BLaER1 treated with 17β-estradiol and CSF1 and Interleukin-3, amounts not matched to agents 10 nM and 100 nM (cell line): ENCODE results near the gene RBM4.

Source experiments
- H3K27ac ChIP-seq, 11 experiments: shearing (Covaris generic); formaldehyde crosslinking; 2 replicates each; pipeline ENCODE4 v1.8.1; 2022
- H3K27me3 ChIP-seq, 11 experiments: shearing (Covaris generic); formaldehyde crosslinking; 2 replicates each; pipeline ENCODE4 v1.8.1; 2022
- H3K36me3 ChIP-seq, 11 experiments: shearing (Covaris generic); formaldehyde crosslinking; 2 replicates each; pipeline ENCODE4 v1.8.1; 2022
- H3K4me1 ChIP-seq, 10 experiments: shearing (Covaris generic); formaldehyde crosslinking; 2 replicates each; pipeline ENCODE4 v1.8.1; 2022
- H3K4me2 ChIP-seq, 11 experiments: shearing (Covaris generic); formaldehyde crosslinking; 2 replicates each; pipeline ENCODE4 v1.8.1; 2022
- H3K4me3 ChIP-seq, 10 experiments: shearing (Covaris generic); formaldehyde crosslinking; 2 replicates each; pipeline ENCODE4 v1.8.1; 2022
- H3K9ac ChIP-seq, 11 experiments: shearing (Covaris generic); formaldehyde crosslinking; 2 replicates each; pipeline ENCODE4 v1.8.1; 2022
- H3K9me3 ChIP-seq, 11 experiments: shearing (Covaris generic); formaldehyde crosslinking; replicated peaks in 1 of 11; 2 replicates each; pipeline ENCODE4 v1.8.1; 2022
- H4K20me1 ChIP-seq, 11 experiments: shearing (Covaris generic); formaldehyde crosslinking; 2 replicates each; pipeline ENCODE4 v1.8.1; 2022
- Cebpa-rat ChIP-seq, 11 experiments: shearing (Covaris generic); IDR thresholded peaks; 2 replicates each; pipeline ENCODE4 v1.8.1; 2022

The RBM4 gene

DNA sequence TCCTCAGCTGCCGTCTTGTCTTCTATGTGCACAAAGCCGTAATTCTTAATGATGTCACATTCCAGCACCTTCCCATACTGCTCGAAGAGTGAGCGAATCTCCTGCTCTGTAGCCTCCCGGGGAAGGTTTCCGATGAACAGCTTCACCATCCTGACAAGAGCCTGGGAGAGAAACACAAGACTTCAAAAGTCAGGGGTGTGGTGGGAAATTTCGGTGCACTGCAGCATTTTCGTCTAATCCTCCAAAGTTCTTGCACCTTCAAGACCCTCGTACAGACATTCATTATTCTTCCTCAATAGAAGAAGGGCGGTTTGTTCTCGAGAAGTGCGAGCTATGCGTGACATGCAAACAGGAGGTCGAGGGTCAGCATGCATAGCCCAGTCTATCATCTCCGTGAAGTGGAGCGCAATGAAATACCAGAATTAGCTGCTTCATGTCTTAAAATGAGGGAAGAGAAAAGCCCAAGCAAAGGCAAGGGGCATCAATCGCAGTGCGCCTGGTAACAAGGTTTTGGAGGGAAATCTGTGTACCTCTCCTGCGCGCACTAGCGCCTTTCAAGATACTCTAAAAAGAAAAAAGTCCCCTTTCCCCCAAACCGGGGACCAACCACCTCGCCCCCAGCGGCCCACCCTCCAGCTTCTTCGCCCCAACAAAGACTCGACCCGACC lies 38.6 kb downstream of the RBM4 start:
- H3K9me3 ChIP-seq, result peaks cover 0 to 10% (median 0%) of the 10 kb centered on the region in 11 experiments; a peak in 1 of 22 replicates
- H3K36me3 ChIP-seq, result peaks cover 0 to 37% (median 17%) of the 10 kb centered on the region in 11 experiments; a peak in 10 of 22 replicates
- peak overlapping the region; percentile 62 to 78 (median 72) for H3K4me3 ChIP-seq
- H3K27me3 ChIP-seq, result no peaks in the 10 kb centered on the region
- peak overlapping the region; percentile 68 to 91 (median 87); a peak in 21 of 22 replicates for H3K27ac ChIP-seq
- peaks cover 0 to 52% (median 37%) of the 10 kb centered on the region in 11 experiments; a peak in 15 of 22 replicates for H4K20me1 ChIP-seq
- peak overlapping the region; percentile 83 to 89 (median 87) for H3K9ac ChIP-seq
- peak overlapping the region; percentile 94 to 99 (median 97) for H3K4me2 ChIP-seq
- H3K4me1 ChIP-seq, result peaks cover 33 to 66% (median 46%) of the 10 kb centered on the region in 10 experiments
- TF ChIP-seq Cebpa-rat (IDR thresholded peaks at IDR 0.05), result no peak

DNA sequence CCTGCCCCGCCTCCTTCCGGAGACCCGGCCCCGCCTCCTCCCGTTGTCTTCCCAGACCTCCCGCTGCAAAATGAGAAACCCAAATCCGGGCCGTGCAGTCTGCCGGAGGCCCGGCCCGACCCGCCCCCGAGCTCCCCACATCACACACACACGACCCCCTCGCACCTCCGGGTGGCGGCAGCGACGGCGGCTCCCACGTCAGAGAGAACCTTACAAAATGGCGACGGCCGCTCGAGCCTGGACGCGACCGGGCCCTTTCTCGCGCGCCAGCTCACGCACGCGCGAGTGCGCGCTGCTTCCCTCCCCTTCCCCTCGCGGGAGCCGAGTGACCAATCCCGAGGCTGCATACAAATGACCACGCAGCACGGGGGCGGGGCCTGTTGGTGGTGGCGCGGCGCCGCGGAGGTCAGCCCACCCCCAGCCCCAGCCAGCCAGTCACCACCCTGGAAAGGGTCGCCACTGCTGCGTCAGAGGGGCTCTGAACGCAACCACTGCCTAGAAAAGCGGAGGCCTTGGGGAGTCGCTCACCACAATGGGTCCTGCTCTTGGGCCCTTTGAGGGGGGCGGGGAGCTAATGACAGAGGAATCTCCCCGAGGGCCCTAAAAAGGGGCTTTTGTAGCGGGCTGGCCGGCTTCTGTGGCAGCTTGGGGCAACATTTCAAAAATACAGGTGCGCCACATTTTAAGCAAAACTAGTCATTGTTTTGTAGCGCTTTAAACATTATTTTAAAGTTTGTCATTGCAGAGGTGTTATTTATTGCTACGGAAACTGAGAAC lies 39.3 kb downstream of the RBM4 start, which contains the start of gene RBM4B:
Gene RBM4B (minus strand): TSS at position 289 of the 777 bp plus-strand sequence. CDS start 808 bp downstream, outside the sequence.
- Histone ChIP-seq H3K36me3 (peaks cover 0 to 35% (median 13%) of the 10 kb centered on the region in 11 experiments; a peak in 10 of 22 replicates), H3K4me1 (peaks cover 33 to 61% (median 46%) of the 10 kb centered on the region in 10 experiments), H3K27me3 (no peaks in the 10 kb centered on the region), H3K27ac (peak within 1 kb of the TSS; percentile 68 to 91 (median 87)), H3K9ac (peak within 1 kb of the TSS; percentile 83 to 89 (median 87)), H3K4me3 (peak within 1 kb of the TSS; percentile 62 to 78 (median 72)), H3K9me3 (peaks cover 0 to 10% (median 0%) of the 10 kb centered on the region in 11 experiments; a peak in 1 of 22 replicates), H3K4me2 (peak within 1 kb of the TSS; percentile 94 to 99 (median 97)), H4K20me1 (peaks cover 0 to 45% (median 30%) of the 10 kb centered on the region in 11 experiments; a peak in 15 of 22 replicates)
- no peak for TF ChIP-seq Cebpa-rat (IDR thresholded peaks at IDR 0.05)

DNA sequence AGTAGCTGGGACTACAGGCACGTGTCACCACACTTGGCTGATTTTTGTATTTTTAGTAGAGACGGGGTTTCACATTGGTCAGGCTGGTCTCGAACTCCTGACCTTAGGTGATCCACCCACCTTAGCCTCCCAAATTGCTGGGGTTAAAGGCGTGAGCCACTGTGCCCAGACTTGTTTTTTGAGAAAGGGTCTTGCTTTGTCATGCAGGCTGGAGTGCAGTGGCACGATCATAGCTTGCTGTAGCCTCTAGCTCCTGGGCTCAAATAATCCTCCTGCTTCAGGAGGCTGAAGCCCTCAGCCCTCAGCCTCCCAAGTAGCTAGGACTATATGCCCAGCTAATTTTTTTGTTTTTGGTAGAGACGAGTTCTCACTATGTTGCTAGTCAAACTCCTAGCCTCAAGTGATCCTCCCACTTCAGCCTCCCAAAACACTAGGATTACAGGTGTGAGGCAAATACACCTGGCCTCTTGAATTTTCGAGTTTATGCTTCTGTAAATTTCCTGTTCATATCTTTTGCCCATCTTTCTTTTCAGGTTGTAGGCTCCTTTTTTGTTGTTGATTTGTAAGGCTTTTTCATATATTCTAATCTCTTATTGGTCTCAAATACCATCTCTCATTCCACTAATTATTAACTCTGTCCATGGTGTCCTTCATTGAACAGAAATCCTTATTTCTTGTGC lies 42.6 kb downstream of the RBM4 start:
- TF ChIP-seq Cebpa-rat (IDR thresholded peaks at IDR 0.05), result no peak
- Histone ChIP-seq H3K4me2 (peak overlapping the region in 2 of 11 experiments; percentile 15 to 18; a peak in 1 of 22 replicates), H3K27me3 (no peaks in the 10 kb centered on the region), H3K27ac (no peak overlapping the region), H3K36me3 (peaks cover 0 to 32% (median 24%) of the 10 kb centered on the region in 11 experiments; a peak in 15 of 22 replicates), H3K4me1 (peaks cover 11 to 30% (median 16%) of the 10 kb centered on the region in 10 experiments), H3K9ac (no peak overlapping the region), H4K20me1 (peaks cover 0 to 12% (median 0%) of the 10 kb centered on the region in 11 experiments; a peak in 8 of 22 replicates), H3K4me3 (no peak overlapping the region), H3K9me3 (peaks cover 0 to 10% (median 0%) of the 10 kb centered on the region in 11 experiments; a peak in 1 of 22 replicates)

DNA sequence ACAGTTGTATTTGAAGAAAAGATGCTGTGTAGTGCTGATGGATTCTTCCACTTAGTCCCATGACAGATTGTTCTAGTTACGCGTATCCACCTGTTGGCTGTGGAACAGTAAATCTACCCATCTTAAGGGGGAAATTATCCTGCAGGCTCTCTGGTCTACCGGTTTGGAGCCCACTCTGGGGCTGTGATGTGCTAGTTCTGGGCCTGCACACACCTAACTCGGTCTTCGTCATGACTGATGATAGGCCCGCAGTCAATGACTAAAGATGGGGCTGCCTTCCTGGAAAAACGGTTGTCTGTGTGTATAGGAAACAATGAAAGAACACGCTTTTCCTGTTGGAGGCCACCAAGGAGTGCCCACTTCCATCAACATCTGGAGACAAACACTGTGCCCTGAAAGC lies 45.4 kb downstream of the RBM4 start:
- H3K4me2 ChIP-seq, result no peak overlapping the region
- TF ChIP-seq Cebpa-rat (IDR thresholded peaks at IDR 0.05), result no peak
- peaks cover 0 to 10% (median 0%) of the 10 kb centered on the region in 11 experiments; a peak in 1 of 22 replicates for H3K9me3 ChIP-seq
- H4K20me1 ChIP-seq, result peaks cover 0 to 5% (median 0%) of the 10 kb centered on the region in 11 experiments; a peak in 2 of 22 replicates
- no peak overlapping the region for H3K9ac ChIP-seq
- H3K4me1 ChIP-seq, result peaks cover 0 to 11% (median 1%) of the 10 kb centered on the region in 10 experiments; a peak in 7 of 20 replicates
- no peaks in the 10 kb centered on the region for H3K27me3 ChIP-seq
- H3K36me3 ChIP-seq, result peaks cover 0 to 55% (median 49%) of the 10 kb centered on the region in 11 experiments; a peak in 16 of 22 replicates
- no peak overlapping the region for H3K4me3 ChIP-seq
- no peak overlapping the region for H3K27ac ChIP-seq

DNA sequence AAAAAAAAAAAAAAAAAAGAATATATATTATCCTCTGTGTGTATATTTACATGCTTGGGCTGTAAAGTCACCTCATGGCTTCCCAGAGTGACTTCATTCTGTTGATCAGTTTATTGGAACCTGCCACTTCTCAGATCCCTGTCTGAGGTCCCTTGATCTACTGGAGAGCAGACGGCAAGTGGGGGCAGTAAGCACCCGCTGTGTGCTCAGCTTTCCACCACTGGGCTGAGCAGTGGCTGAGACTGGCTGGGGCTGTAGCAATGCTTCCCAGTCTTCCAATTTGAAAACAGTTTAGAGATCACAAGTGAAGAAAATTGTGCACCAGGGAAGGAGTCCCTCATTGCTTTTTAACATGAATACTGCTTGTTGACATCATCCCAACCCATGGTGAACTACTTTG lies 46.1 kb downstream of the RBM4 start:
- Histone ChIP-seq H3K9me3 (peaks cover 0 to 10% (median 0%) of the 10 kb centered on the region in 11 experiments; a peak in 1 of 22 replicates), H3K4me2 (no peak overlapping the region), H3K9ac (no peak overlapping the region), H3K27me3 (no peaks in the 10 kb centered on the region), H4K20me1 (peaks cover 0 to 7% (median 0%) of the 10 kb centered on the region in 11 experiments; a peak in 2 of 22 replicates), H3K36me3 (peaks cover 0 to 62% (median 56%) of the 10 kb centered on the region in 11 experiments; a peak in 16 of 22 replicates), H3K4me1 (peaks cover 0 to 10% (median 0%) of the 10 kb centered on the region in 10 experiments; a peak in 4 of 20 replicates), H3K4me3 (no peak overlapping the region), H3K27ac (no peak overlapping the region)
- TF ChIP-seq Cebpa-rat (IDR thresholded peaks at IDR 0.05), result no peak

DNA sequence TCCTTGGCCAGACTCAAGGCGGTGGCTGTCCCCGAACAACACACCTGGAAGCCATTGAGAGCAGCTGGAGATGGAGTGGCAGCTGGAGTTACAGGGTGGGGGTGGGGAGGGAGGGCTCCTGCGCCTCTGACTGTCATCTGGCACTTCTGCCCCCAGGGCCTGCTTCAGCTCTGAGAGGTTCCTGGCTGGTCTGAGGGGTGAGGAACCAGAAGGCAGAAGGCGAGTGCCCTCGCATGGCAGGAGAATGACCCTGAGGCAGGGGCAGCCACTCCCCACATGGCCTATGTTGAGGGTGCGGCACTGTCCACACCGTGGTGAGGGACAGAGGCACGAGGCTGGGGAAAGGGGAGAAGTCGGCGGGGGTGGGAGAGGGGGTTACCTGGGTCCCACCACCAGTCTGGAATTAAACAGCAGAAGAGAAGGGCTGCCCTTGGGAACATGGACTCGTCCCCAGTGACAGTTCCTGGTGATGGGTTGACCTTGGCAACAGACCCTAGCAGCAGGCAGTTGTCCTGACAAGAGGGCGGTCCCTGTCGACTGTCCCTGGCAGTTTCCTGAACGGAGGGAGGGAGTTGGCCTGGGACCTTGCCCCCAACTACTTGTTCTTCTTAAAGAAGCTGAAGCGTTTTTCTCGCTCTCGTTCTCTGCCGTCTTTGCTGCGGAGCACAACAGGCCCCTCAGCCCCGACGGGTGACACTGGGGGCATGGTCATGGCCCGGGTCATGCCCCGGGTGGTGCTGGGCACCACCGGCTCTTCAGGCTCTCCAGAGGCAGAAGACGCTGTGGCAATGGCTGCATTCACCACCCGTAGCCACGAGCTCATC lies 47.0 kb downstream of the RBM4 start:
- Histone ChIP-seq H3K27me3 (no peaks in the 10 kb centered on the region), H3K9ac (0 out of 22 replicates have a peak overlapping the region, but pooled peaks of 1 of the 11 experiments have one; percentile 32), H3K4me1 (peaks cover 0 to 8% (median 0%) of the 10 kb centered on the region in 10 experiments; a peak in 4 of 20 replicates), H3K36me3 (peaks cover 0 to 71% (median 65%) of the 10 kb centered on the region in 11 experiments; a peak in 16 of 22 replicates), H3K27ac (no peak overlapping the region), H3K9me3 (peaks cover 0 to 10% (median 0%) of the 10 kb centered on the region in 11 experiments; a peak in 1 of 22 replicates), H3K4me2 (no peak overlapping the region), H3K4me3 (no peak overlapping the region), H4K20me1 (peaks cover 0 to 10% (median 0%) of the 10 kb centered on the region in 11 experiments; a peak in 2 of 22 replicates)
- no peak for TF ChIP-seq Cebpa-rat (IDR thresholded peaks at IDR 0.05)

GRCh38 chr11:66686100-66686785 lies 47.7 kb downstream of the RBM4 start:
- no peaks in the 10 kb centered on the region; a peak in 2 of 20 replicates for H3K4me1 ChIP-seq
- TF ChIP-seq Cebpa-rat (IDR thresholded peaks at IDR 0.05), result no peak
- H4K20me1 ChIP-seq, result peaks cover 0 to 10% (median 0%) of the 10 kb centered on the region in 11 experiments; a peak in 1 of 22 replicates
- H3K9me3 ChIP-seq, result peaks cover 0 to 5% (median 0%) of the 10 kb centered on the region in 11 experiments; a peak in 1 of 22 replicates
- H3K27ac ChIP-seq, result no peak overlapping the region
- H3K4me3 ChIP-seq, result no peak overlapping the region
- no peaks in the 10 kb centered on the region for H3K27me3 ChIP-seq
- no peak overlapping the region for H3K4me2 ChIP-seq
- H3K9ac ChIP-seq, result peak overlapping the region in 1 of 11 experiments; percentile 32; a peak in 1 of 22 replicates
- peaks cover 0 to 78% (median 73%) of the 10 kb centered on the region in 11 experiments; a peak in 16 of 22 replicates for H3K36me3 ChIP-seq
